BJ (cell line): ENCODE data around the gene BID. TPM values are rescaled to one million over a fixed set of nuclear protein-coding genes. Genes with fewer than 3 reads are reported as not detected.

ENCODE experiments used
- CTCF ChIA-PET: fragments of 350-600 bp; formaldehyde crosslinking; extraction: SDS; loops from one replicate; lab custom pipeline; 2021; ENCODE audit warnings: antibody characterized with exemption, inconsistent platforms; lab: Yijun Ruan, JAX
- POLR2A ChIA-PET: fragments of 300-600 bp; sonication (Branson Sonifier 250); formaldehyde crosslinking; extraction: SDS; loops from one replicate; lab custom pipeline; 2021; ENCODE audit warnings: antibody characterized with exemption; lab: Charles Lee
- DNase-seq: peaks from one replicate; pipeline ENCODE4 v3.0.0-alpha.2; 2011; ENCODE audit warnings: low read depth
- H3K27me3 ChIP-seq: 2 replicates; pipeline ENCODE4 v1.6.0; 2011; ENCODE audit warnings: low read length; ENCODE audit not compliant: control insufficient read depth, insufficient read depth
- H3K36me3 ChIP-seq: 2 replicates; pipeline ENCODE4 v1.5.1; 2011; ENCODE audit warnings: low read length; ENCODE audit not compliant: control insufficient read depth, insufficient read depth
- H3K4me3 ChIP-seq: 2 replicates; pipeline ENCODE4 v1.5.1; 2011; ENCODE audit warnings: low read depth, mild to moderate bottlenecking, control low read depth, low read length
- CTCF ChIP-seq: IDR thresholded peaks from 2 replicates; pipeline ENCODE4 v1.5.1; 2011; ENCODE audit warnings: low read depth, mild to moderate bottlenecking, control low read depth, inconsistent platforms, low read length, moderate library complexity; ENCODE audit not compliant: insufficient read depth
- polyA plus RNA-seq: library from polyadenylated mRNA; depleted of rRNA; stranded (reverse); fragments of >200 nt; gene quantifications from 2 replicates; pipeline ENCODE4 v1.2.3, GENCODE V29; 2011

BID gene
- polyA plus RNA-seq, 1 experiment = 96.4 TPM

GRCh38 chr22:17781319-17782031 is 7.2 kb upstream of the BID start:
- TF ChIP-seq CTCF = no peak
- CTCF ChIA-PET = interaction anchor here (1.0 to 1.6 kb wide), 3 partner anchors 39 to 223 kb away, joined by 3 to 8 read pairs (median 6); no protein-coding TSS in a partner anchor
- Histone ChIP-seq H3K36me3 (no peaks in the 10 kb centered on the region), H3K27me3 (no peaks in the 10 kb centered on the region), H3K4me3 (no peak overlapping the region)
- peak; percentile 45 for DNase-seq
- POLR2A ChIA-PET = no interaction called here

- Histone ChIP-seq H3K36me3 (no peaks in the 10 kb centered on the region), H3K27me3 (no peaks in the 10 kb centered on the region), H3K4me3 (no peak overlapping the region)
- ChIA-PET CTCF (interaction anchor here (0.8 to 1.6 kb wide), 3 partner anchors 25 to 50 kb away, joined by 3 to 8 read pairs (median 3); no protein-coding TSS in a partner anchor), POLR2A (no interaction called here)
- no peak for TF ChIP-seq CTCF
- no peak for DNase-seq
Measured at GRCh38 chr22:17780741-17781318, 6.6 kb upstream of the BID start.

GRCh38 chr22:17780116-17780740 is 6.0 kb upstream of the BID start:
- POLR2A ChIA-PET = no interaction called here
- no peak for DNase-seq
- Histone ChIP-seq H3K36me3 (no peaks in the 10 kb centered on the region), H3K4me3 (no peak overlapping the region), H3K27me3 (no peaks in the 10 kb centered on the region)
- CTCF ChIA-PET = interaction anchor here (0.8 to 1.5 kb wide), 6 partner anchors 9 to 222 kb away, joined by 3 to 5 read pairs (median 3); no protein-coding TSS in a partner anchor
- no peak for TF ChIP-seq CTCF

- ChIA-PET CTCF (interaction anchor here (0.8 to 1.5 kb wide), 6 partner anchors 8 to 221 kb away, joined by 3 to 5 read pairs (median 3); no protein-coding TSS in a partner anchor), POLR2A (no interaction called here)
- TF ChIP-seq CTCF = no peak
- H3K4me3 ChIP-seq = no peak overlapping the region
- H3K27me3 ChIP-seq = no peaks in the 10 kb centered on the region
- no peak for DNase-seq
- no peaks in the 10 kb centered on the region for H3K36me3 ChIP-seq
Measured at GRCh38 chr22:17779286-17780115, 5.2 kb upstream of the BID start.
